NCI-H2107 (cell line): ENCODE measurements around the gene KRTAP9-7.

Experiments used
- DNase-seq: peaks from one replicate; lab custom pipeline; 2025; lab: John Stamatoyannopoulos, UW

Gene KRTAP9-7

GRCh38 chr17:41271858-41272257 is 3.6 kb upstream of the KRTAP9-7 start:
- DNase-seq, result no peak

GRCh38 chr17:41278176-41278955 is 2.9 kb downstream of the KRTAP9-7 start:
- DNase-seq, result no peak

GRCh38 chr17:41284043-41284442 is 8.5 kb downstream of the KRTAP9-7 start:
- DNase-seq, result no peak

- no peak for DNase-seq
Observed at GRCh38 chr17:41284546-41284945, 9.0 kb downstream of the KRTAP9-7 start.

- no peak for DNase-seq
Observed at GRCh38 chr17:41287050-41287449, 11.6 kb downstream of the KRTAP9-7 start.

GRCh38 chr17:41294016-41294415 is 18.5 kb downstream of the KRTAP9-7 start:
- no peak for DNase-seq

GRCh38 chr17:41296846-41297245 is 21.3 kb downstream of the KRTAP9-7 start:
- DNase-seq, result no peak

- DNase-seq, result no peak
Observed at GRCh38 chr17:41298458-41299135, 23.1 kb downstream of the KRTAP9-7 start.

GRCh38 chr17:41301204-41301790 is 25.8 kb downstream of the KRTAP9-7 start:
- no peak for DNase-seq

- no peak for DNase-seq
Observed at GRCh38 chr17:41301916-41302901, 26.7 kb downstream of the KRTAP9-7 start, which contains the start of gene KRTAP29-1. Gene KRTAP29-1 (minus strand): TSS chr17:41302851. CDS start chr17:41302851, 0 bp downstream.

GRCh38 chr17:41302981-41303380 is 27.5 kb downstream of the KRTAP9-7 start:
- DNase-seq, result no peak

- no peak for DNase-seq
Observed at GRCh38 chr17:41304091-41304490, 28.6 kb downstream of the KRTAP9-7 start.

GRCh38 chr17:41307647-41308046 is 32.1 kb downstream of the KRTAP9-7 start:
- no peak for DNase-seq

- DNase-seq, result no peak
Observed at GRCh38 chr17:41308251-41308917, 32.9 kb downstream of the KRTAP9-7 start.

- DNase-seq, result no peak
Observed at GRCh38 chr17:41308918-41309359, 33.4 kb downstream of the KRTAP9-7 start, which contains the start of gene KRTAP16-1. Gene KRTAP16-1 (minus strand): TSS chr17:41309309. CDS start chr17:41309253, 56 bp downstream.

GRCh38 chr17:41311111-41311510 is 35.6 kb downstream of the KRTAP9-7 start:
- no peak for DNase-seq

- DNase-seq, result no peak
Observed at GRCh38 chr17:41315204-41315794, 39.8 kb downstream of the KRTAP9-7 start, which contains the start of gene KRTAP17-1. Gene KRTAP17-1 (minus strand): TSS chr17:41315710. CDS start chr17:41315650, 60 bp downstream.

GRCh38 chr17:41315814-41316445 is 40.4 kb downstream of the KRTAP9-7 start:
- DNase-seq, result no peak

- DNase-seq, result no peak
Observed at GRCh38 chr17:41318231-41318630, 42.7 kb downstream of the KRTAP9-7 start.
